HG03060 (cell line): ENCODE results near the gene FAM81A.
"Not testable (repeated sequence)": the region's sequence is repeated elsewhere in the genome, so short reads cannot be mapped to it uniquely, and the experiment has no call there.

Experiments used
- ATAC-seq: cut with Tn5 transposase; IDR thresholded peaks from one replicate; pipeline ENCODE4 v1.9.1; 2021; ENCODE audit warnings: low read depth, moderate number of reproducible peaks; ENCODE audit not compliant: unreplicated experiment

The FAM81A gene

GRCh38 chr15:59437817-59438624, at the start of gene FAM81A:
TSS of gene FAM81A (plus strand) at chr15:59438186. CDS start at chr15:59458627, 20,441 bp downstream.
- no peak for ATAC-seq

- no peak for ATAC-seq
These were observed 49.3 kb upstream of the FAM81A start for GRCh38 chr15:59388670-59389069.

- no peak for ATAC-seq
These were observed 45.7 kb upstream of the FAM81A start for GRCh38 chr15:59392299-59392698.

DNA sequence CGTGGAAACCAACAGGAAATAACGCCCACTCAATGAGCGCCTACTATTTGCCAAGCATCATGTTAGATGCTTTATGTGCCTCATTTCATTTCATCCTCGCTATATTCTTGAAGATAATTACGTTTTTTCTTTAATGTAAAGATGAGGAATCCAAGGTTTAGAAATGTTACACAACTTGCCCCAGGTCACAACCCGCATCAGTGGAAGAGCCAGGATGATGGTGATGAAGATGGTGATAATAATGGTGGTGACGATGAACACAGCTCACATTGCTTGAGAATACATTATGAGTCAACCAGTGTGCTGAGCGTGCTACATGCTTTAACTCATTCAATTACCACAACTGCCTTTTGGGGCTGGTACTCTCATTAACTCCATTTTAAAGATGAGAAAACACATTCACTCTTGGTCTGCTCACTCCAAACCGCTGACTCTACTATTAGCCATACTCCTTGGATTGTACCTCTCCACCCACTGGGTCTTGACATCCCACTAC, 43.8 kb upstream of the FAM81A start:
- ATAC-seq: no peak

GRCh38 chr15:59396211-59396610, 41.8 kb upstream of the FAM81A start:
- ATAC-seq: no peak

DNA sequence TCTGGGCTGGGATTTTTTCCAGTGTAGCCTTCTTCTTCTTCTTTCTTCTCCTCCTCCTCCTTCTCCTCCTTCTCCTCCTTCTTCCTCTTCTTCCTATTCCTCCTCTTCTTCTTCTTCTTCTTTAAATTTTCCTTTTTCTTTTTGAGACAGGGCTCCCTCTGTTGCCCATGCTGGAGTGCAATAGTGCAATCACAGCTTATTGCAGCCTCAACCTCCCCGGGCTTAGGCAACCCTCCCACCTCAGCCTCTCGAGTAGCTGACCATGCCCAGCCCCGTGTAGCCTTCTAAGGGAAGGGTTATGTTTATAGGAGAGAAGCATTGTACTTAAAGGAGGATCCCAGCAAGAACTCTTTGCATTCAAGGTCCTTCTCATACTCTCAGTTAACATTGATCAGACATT, 41.3 kb upstream of the FAM81A start:
- ATAC-seq: no peak

DNA sequence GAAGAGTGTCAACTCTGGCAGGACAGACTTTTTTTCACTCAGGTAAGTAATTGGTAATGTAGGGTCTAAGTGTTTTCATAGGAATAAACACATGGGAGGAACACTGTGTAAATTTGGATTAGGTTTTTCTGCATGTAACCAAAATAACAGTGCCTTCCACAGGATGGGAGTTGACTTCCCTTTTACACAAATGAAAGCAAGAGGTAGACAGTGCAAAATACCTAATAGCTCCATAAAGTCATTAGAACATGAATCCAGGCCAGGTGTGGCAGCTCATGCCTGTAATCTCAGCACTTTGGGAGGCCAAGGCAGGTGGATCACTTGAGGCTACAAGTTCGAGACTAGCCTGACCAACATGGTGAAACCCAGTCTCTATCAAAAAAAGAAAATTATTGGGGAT, 39.8 kb upstream of the FAM81A start:
- ATAC-seq: no peak

DNA sequence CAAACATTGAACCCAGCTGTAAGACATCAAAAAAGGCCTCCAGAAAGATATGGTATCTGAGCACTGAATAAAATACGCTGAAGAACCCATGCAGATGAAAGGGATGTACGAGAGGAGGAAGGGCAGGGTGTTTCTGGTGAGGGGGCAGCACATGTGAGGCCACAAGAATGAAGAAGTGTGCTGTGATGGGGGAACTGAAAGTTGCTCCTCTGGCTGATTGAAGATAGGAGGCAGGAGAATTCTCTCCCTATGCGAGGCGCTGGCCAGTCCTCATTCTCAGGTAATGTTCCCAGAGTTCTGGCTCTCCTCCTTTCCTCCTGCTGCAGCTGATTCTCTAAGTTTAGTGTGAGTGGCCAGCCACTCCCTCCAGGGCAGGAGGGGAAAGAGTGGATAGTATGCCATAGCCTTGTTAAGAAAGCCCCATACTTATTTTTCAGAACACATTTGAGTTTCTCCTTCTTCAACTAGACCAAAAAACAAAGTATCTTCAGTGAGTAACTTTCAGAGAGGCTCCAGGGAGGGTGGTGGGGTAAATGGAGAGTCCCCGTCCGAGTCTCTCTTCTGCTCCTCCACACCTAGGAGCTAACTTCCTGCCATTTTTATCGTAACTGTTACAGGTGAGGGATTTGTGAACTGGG, 38.4 kb upstream of the FAM81A start:
- peak; percentile 70 for ATAC-seq

DNA sequence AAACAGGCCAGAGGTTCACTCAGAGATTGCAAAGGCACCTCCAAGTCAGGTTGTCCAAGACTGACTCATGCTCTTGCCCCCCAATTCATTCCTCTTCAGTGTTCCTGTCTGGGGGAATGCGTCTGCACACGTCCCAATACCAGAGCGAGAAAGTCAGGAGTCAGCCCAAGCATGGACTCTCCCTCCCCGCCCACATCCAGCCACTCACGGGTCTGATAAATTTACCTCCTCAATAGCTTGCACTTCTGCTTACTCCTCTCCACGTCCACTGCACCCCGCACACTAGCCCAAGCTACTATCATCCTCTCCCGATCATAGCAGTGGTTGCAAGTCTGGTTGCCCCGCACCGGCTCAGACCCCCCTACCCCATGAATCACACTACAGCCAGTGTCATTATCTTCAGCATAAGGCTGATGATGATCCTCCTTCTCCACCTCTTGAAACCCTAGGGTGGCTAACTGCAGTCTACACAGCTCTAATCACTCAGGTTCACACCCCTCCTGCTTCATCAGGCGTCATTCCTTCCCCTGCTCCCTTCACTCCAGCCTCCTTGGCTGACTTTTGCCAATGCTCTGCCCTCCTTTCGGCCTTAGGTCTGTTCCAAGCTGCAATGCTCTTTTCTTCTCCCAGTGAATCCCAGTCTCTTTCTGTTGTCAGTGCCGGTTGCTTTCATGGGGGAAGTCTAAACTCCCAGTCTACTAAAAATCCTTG, 37.7 kb upstream of the FAM81A start:
- no peak for ATAC-seq

GRCh38 chr15:59401051-59401823, 36.7 kb upstream of the FAM81A start:
- not testable (repeated sequence) for ATAC-seq

DNA sequence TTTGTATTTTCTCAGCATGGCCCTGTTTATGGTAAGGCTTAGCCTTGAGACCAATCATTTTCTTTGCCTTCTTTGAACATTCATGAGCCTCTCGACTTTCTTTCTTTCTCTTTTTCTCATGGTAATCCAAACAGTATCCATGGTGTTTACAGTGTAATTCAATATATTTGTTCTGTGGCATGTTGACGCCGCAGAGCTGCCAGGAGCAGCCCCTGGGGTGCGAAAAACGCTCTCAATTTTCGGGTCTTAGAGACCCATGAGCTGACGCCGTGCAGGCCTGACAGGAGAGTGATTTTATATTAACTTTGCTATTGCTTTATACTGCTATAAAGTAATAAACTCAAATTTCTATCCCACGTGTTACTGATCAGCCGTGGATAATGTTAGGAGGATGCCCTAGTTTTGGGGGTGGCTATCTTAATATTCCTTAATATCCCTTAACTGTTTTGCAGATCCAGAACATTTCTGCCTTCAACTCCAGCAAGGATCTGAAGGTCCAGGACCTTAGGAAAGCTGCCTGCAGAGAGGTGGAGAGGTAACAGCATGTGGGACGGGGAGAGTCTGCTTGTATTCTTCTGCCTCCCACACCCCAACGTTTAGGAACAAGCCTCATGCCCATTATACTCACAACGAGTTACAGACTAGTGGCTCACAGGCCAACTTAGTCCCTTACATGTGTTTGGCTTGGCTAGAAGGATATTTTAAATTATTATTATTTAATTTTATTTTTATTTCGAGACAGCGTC, 36.0 kb upstream of the FAM81A start:
- no peak for ATAC-seq

DNA sequence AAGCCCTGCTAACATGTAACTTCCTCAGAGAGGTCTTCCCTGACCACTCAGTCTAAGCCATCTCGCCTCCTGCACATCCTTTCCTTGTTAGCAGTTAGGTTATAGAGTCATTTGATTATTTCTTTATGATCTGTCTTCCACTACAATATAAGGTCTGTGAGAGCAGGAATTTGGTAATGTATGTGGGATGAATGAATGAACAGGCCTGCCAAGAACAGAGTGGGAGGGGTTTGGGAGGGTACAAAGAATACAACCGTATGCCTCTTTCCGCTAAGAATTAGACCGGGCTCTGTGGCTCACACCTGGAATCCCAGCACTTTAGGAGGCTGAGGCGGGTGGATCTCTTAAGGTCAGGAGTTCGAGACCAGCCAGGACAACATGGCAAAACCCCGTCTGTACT, 32.9 kb upstream of the FAM81A start:
- ATAC-seq: no peak

GRCh38 chr15:59406446-59406845, 31.5 kb upstream of the FAM81A start:
- ATAC-seq: no peak

GRCh38 chr15:59407946-59408345, 30.0 kb upstream of the FAM81A start:
- no peak for ATAC-seq

DNA sequence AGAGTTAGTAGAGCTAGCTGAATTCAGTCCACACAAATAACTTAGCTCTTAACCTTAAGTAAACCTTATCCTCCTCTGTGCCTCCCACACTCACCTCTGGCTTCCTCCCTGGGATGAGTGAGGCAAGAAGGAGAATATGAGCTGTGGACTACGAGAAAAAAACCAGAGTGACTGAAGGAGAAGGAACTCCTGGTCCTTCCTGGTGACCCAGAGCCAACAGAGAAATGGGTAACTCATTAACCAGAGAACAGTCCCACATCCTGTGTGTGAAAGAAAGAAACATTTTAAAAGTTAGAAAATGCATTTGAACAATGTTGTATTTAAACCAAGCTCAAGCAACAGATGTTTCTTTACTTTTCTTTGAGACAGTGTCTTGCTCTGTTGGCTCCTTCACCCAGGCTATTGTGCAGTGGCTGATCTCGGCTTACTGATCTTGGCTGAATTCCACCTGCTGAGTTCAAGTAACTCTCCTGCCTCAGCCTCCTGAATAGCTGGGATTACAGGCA, 27.5 kb upstream of the FAM81A start:
- no peak for ATAC-seq

- no peak for ATAC-seq
These were observed 24.4 kb upstream of the FAM81A start for GRCh38 chr15:59413577-59413976.

DNA sequence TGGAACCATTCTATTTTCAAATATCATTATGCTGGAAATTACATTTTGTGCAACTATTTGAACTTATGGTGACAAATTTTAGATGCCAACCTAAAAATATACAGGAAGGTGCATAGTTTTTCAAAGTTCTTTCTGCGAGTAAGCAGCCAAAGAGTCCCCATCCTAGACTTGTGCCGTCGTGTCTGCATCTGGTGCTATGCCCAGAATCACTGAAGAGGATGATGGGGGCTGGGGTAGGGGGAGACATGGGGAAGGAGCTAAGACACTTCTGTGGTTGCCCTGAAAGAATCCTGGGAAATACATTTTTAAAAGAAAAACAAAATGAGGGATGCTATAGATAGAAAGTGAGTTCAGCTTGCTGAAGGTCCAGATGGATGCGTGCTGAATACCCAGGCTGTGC, 21.2 kb upstream of the FAM81A start:
- no peak for ATAC-seq

- no peak for ATAC-seq
These were observed 18.8 kb upstream of the FAM81A start for GRCh38 chr15:59419170-59419569.

DNA sequence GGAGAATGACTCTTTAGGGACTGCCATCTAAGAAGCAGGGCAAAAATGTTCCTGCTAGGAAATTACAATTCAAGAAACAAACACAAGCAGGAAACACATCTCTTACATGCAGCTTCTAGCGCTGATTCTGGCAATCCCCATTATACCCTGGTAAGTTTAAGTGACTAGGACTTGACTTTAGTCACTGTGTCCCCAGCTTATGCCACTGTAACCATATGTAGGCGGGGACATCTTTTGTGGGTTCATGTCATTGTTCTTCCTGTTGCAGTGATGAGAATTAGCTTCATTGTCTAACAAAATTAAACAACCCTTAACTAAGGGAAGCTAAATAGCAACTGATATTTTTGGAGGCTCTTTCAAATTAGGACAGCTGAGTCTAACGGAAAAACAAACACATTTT, 17.9 kb upstream of the FAM81A start:
- no peak for ATAC-seq
